Type B pancreatic cell (in vitro differentiated cells): Measurements from ENCODE around the gene HPN. TPM values are rescaled to one million over a fixed set of nuclear protein-coding genes. Genes with fewer than 3 reads are reported as not detected.
"Not testable (repeated sequence)": the region's sequence is repeated elsewhere in the genome, so short reads cannot be mapped to it uniquely, and the experiment has no call there.

ENCODE experiments used
- DNase-seq: peaks from one replicate; pipeline ENCODE4 v3.0.0; 2021; ENCODE audit warnings: mixed read lengths; ENCODE audit not compliant: unreplicated experiment; ENCODE audit errors: extremely low spot score
- H3K27ac Mint-ChIP-seq: 2 replicates; pipeline ENCODE4 v1.8.0; 2021; ENCODE audit warnings: mild to moderate bottlenecking, mixed read lengths
- H3K27me3 Mint-ChIP-seq: 2 replicates; pipeline ENCODE4 v1.8.0; 2021; ENCODE audit warnings: mixed read lengths
- H3K36me3 Mint-ChIP-seq: 2 replicates; pipeline ENCODE4 v1.8.0; 2021; ENCODE audit warnings: mixed read lengths
- H3K4me1 Mint-ChIP-seq: one replicate; pipeline ENCODE4 v1.8.0; 2021; ENCODE audit warnings: mixed read lengths; ENCODE audit not compliant: unreplicated experiment
- H3K4me3 Mint-ChIP-seq: 2 replicates; pipeline ENCODE4 v1.8.0; 2021; ENCODE audit warnings: mild to moderate bottlenecking, mixed read lengths
- H3K9me3 Mint-ChIP-seq: 2 replicates; pipeline ENCODE4 v1.8.0; 2021; ENCODE audit warnings: mixed read lengths
- total RNA-seq: library from RNA; stranded (reverse); gene quantifications from 2 replicates; pipeline ENCODE4 v1.2.1, GENCODE V29; 2021; ENCODE audit warnings: low replicate concordance
- TF ChIP-seq, protein P1 (sequence below): fragments of 200-600 bp; sonication (generic); conservative IDR thresholded peaks from 2 replicates; pipeline ENCODE4 v1.5.0; 2021; ENCODE audit warnings: antibody characterized with exemption, mild to moderate bottlenecking

HPN gene
- total RNA-seq, 1 donor from 2014 or later: 15.1 TPM

DNA sequence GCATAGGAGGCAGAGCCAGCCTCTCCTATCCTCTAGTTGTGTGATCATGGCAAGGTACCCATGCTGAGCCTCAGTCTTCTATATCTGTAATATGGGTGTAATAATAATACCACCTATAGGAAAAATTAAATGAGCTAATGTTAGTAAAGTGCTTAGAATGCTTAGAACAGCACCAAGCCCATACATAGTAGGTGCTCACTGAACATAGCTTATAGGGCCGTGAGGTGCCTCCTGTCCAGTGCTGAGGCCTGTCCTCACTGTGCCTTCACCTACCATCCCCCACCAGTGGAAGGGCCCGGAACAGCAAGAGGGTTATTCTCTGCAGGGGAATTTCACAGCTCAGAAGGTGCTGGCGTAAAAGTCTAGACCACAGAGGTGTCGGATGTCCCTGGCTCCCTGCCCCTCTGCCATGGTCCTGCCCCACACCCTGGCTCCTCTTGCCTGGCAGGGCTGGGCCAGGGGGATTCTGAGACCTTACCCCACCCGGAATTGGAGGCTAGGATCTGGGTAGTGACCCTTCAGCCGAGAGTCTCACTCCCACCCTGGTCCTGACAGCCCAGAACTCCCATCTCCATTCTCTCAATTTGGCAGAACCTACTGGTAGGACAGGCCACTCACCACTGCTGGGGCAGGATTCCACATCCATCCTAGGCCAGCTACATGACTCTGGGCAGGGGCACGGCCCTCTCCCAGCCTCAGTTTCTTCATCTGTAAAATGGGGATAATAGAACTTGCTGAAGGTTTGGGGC, 13.5 kb upstream of the HPN start:
- TF ChIP-seq, protein P1, sequence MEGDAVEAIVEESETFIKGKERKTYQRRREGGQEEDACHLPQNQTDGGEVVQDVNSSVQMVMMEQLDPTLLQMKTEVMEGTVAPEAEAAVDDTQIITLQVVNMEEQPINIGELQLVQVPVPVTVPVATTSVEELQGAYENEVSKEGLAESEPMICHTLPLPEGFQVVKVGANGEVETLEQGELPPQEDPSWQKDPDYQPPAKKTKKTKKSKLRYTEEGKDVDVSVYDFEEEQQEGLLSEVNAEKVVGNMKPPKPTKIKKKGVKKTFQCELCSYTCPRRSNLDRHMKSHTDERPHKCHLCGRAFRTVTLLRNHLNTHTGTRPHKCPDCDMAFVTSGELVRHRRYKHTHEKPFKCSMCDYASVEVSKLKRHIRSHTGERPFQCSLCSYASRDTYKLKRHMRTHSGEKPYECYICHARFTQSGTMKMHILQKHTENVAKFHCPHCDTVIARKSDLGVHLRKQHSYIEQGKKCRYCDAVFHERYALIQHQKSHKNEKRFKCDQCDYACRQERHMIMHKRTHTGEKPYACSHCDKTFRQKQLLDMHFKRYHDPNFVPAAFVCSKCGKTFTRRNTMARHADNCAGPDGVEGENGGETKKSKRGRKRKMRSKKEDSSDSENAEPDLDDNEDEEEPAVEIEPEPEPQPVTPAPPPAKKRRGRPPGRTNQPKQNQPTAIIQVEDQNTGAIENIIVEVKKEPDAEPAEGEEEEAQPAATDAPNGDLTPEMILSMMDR: no peak
- peak overlapping the region; percentile 49 for H3K4me3 Mint-ChIP-seq
- H3K27ac Mint-ChIP-seq: no peak overlapping the region
- peaks cover 38% of the 10 kb centered on the region for H3K27me3 Mint-ChIP-seq
- H3K4me1 Mint-ChIP-seq: peaks cover 7% of the 10 kb centered on the region
- DNase-seq: no peak
- H3K36me3 Mint-ChIP-seq: peaks cover 4% of the 10 kb centered on the region
- no peaks in the 10 kb centered on the region for H3K9me3 Mint-ChIP-seq

DNA sequence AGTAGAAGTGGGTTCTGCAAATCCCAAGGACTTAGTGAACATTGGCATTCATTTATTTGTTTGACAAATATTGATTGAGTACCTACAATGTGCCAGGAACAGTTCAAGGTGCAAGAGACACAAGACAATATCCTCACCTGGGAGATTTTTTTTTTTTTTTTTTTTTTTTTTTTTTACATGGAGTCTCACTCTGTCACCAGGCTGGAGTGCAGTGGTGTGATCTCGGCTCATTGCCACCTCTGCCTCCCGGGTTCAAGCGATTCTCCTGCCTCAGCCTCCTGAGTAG, 13.0 kb upstream of the HPN start:
- H3K27me3 Mint-ChIP-seq: peaks cover 43% of the 10 kb centered on the region
- not testable (repeated sequence) for H3K27ac Mint-ChIP-seq, DNase-seq, H3K9me3 Mint-ChIP-seq, H3K36me3 Mint-ChIP-seq, H3K4me1 Mint-ChIP-seq, H3K4me3 Mint-ChIP-seq

DNA sequence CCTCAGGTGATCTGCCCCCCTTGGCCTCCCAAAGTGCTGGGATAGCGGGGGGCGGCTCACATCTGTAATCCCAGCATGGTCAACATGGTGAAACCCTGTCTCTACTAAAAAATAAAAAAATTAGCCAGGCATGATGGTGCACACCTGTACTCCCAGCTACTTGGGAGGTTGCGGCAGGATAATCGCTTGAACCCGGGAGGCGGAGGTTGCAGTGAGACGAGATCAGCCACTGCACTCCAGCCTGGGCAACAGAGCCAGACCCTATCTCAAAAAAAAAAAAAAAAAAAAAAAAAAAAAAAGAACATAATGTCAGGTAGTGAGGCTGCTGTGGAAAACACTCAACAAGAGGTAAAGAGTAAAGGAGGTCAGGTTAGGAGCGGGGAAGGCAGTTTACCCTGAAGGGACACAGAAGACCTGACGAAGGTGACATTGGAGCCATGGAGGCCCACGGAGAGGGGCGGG, 12.2 kb upstream of the HPN start:
- not testable (repeated sequence) for H3K27ac Mint-ChIP-seq, H3K36me3 Mint-ChIP-seq, H3K4me1 Mint-ChIP-seq, DNase-seq, H3K9me3 Mint-ChIP-seq
- Mint-ChIP-seq H3K27me3 (peaks cover 45% of the 10 kb centered on the region), H3K4me3 (peak overlapping the region; percentile 44)

DNA sequence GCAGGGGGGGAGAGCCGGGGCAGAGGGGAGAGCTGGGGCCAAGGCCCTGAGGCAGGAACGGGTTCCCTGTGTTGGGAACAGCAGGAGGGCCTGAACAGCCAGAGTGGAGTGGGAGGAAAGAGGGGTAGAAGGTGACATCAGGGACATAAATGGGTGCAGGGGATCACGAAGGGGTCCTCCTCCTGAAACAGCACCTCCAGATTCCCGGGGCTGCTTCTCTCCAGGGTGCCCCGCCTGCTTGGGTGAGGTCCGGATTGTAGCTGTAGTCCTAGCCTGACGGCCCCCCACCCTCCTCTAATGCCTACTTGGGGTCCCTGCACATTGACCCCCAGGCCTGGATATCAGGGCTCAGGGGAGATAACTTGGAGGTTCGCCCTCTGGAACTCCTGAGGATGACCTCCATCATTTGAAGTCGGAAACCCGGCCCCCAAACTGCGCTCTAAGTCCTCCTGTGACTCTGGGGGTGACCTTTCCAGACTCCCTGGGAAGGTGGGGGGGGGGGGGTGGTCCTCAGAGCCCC, 11.7 kb upstream of the HPN start:
- Mint-ChIP-seq H3K27me3 (peaks cover 48% of the 10 kb centered on the region), H3K36me3 (no peaks in the 10 kb centered on the region), H3K4me1 (peaks cover 7% of the 10 kb centered on the region), H3K9me3 (no peaks in the 10 kb centered on the region), H3K27ac (no peak overlapping the region), H3K4me3 (peak overlapping the region; percentile 44)
- TF ChIP-seq, protein P1: no peak
- no peak for DNase-seq

DNA sequence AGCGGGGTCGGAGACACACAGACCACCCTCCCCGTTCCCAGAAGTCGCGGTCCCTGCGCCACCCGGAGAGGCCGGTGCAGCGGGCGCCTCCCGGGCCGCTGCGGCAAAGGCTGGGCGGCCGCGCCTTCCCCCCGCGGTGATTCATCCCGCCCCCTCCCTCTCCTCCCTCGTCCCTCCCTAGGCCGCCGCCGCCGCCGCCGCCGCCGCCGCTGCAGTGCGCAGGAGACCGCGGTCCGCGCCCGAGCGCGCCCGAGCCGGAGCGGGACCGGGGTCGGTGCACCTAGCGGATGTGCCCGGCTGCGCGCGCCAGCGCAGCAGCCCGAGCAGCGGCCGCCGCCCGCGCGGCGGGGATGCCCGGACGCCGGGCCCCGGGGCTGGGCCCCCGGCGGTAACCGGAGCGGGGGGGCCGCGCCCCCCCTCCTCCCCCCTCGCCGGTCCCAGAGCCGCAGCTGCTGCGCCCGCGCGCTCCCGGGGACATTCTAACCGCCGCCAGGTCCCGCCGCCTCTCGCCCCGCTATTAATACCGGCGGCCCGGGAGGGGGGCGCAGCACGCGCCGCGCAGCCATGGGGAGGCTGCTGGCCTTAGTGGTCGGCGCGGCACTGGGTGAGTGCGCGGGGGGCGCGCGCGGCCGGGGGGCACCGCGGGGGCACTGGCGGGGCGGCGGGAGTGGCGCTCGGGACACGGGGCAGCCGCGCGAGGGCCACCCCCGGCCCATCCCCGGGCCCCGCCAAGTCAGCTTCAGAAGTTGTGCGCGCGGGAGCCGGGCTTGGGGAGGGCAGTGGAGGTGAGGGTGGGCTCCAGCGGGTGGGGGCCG, 11.1 kb upstream of the HPN start, which contains the start of gene SCN1B:
TSS of gene SCN1B (plus strand) at position 214 of the 815 bp plus-strand sequence. CDS start at position 565, 351 bp downstream.
- peak; percentile 70 for DNase-seq
- TF ChIP-seq, protein P1: no peak
- no peaks in the 10 kb centered on the region for H3K9me3 Mint-ChIP-seq
- H3K27ac Mint-ChIP-seq: peak within 1 kb of the TSS; percentile 2
- H3K36me3 Mint-ChIP-seq: no peaks in the 10 kb centered on the region
- peak within 1 kb of the TSS; percentile 85 for H3K4me3 Mint-ChIP-seq
- peaks cover 7% of the 10 kb centered on the region for H3K4me1 Mint-ChIP-seq
- H3K27me3 Mint-ChIP-seq: peaks cover 48% of the 10 kb centered on the region

DNA sequence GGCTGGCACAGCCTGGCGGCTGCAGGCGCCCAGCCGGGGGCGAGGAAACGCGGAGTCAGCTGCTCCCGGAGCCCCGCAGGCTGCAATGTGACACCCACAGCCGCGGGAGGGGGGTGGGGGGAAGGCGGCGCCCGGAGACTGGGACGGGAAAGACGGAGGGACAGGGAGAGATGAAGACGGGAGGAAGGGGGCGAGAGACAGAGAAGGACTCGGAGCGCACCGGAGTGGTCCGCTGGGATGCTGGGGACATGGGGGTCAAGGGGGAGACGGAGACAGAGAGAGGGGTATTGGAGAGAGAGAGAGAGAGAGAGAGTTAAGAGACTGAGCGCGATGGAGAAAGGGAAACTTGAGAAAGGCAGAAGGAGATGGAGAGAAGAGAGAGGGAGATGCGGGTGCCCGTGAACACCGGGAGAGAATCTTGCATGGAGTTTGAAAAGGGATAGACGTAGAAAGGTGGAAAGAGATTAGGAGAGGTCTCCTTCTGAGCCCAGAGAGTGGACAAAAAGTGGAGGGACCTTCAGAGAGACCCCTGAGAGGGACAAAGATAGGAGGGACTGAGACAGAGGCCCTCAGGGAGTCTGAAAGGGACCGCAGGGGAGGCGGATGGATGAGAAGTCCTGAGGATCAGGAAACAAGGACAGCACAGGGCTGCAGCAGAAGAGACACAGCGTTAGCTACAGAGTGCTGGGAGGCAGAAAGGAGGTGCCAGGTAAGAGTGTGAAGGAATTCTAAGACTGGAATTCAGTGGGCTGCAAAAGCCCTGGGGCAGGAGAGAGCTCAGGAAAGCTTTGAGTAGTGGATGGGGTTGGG, 10.2 kb upstream of the HPN start:
- no peak for DNase-seq
- H3K27ac Mint-ChIP-seq: peak overlapping the region; percentile 2

More for the DNA sequence above, 10.2 kb upstream of the HPN start:
- Mint-ChIP-seq H3K27me3 (peaks cover 48% of the 10 kb centered on the region), H3K4me1 (peaks cover 7% of the 10 kb centered on the region), H3K4me3 (peak overlapping the region; percentile 85), H3K36me3 (no peaks in the 10 kb centered on the region), H3K9me3 (no peaks in the 10 kb centered on the region)
- TF ChIP-seq, protein P1: no peak
